ENCODE results near the gene MORC1.
A peak's percentile ranks its signal among the peaks of the same experiment; 100 is the strongest.

GRCh38 chr3:109050591-109051167, 67.3 kb downstream of the MORC1 start:
- TF ChIP-seq CTCF (IDR thresholded peaks at IDR 0.05; ENCODE audit: low read length) (peak; percentile 77), EZH2phosphoT487 (IDR thresholded peaks at IDR 0.05; ENCODE audit: low read length) (no peak)
